Small intestine (tissue), 7 donors: Measurements from ENCODE around the gene AGPAT2. TPM values are rescaled to one million over a fixed set of nuclear protein-coding genes. Genes with fewer than 3 reads are reported as not detected.

Experiments
- DNase-seq, 2 donors: peaks; one replicate each; pipeline versions ENCODE4 v3.0.0 to v3.0.0-alpha.2; 2013
- FAIRE-seq: peaks from 2 replicates; lab custom pipeline; 2012; peaks lifted over from hg19 to GRCh38; lab: Jason Lieb, UNC
- H3K27ac ChIP-seq, 3 donors: one replicate each; pipeline ENCODE4 v1.5.1; 2013; ENCODE audit warnings: low read length in 2 of 3, mild to moderate bottlenecking in 2 of 3, control low read depth in 1 of 3, inconsistent platforms in 1 of 3, low read depth in 1 of 3, moderate library complexity in 1 of 3
- H3K27me3 ChIP-seq, 3 donors: one replicate each; pipeline ENCODE4 v1.6.1; 2013; ENCODE audit warnings: low read length in 3 of 3, inconsistent platforms in 1 of 3; ENCODE audit not compliant: control insufficient read depth in 3 of 3, insufficient read depth in 3 of 3
- H3K36me3 ChIP-seq, 3 donors: one replicate each; pipeline ENCODE4 v1.6.1; 2013; ENCODE audit warnings: low read length in 3 of 3, inconsistent platforms in 1 of 3, low read depth in 1 of 3, mild to moderate bottlenecking in 1 of 3, moderate library complexity in 1 of 3; ENCODE audit not compliant: control insufficient read depth in 3 of 3, insufficient read depth in 2 of 3
- H3K4me1 ChIP-seq, 3 donors: one replicate each; pipeline ENCODE4 v1.6.1; 2013; ENCODE audit warnings: low read length in 2 of 3, inconsistent platforms in 1 of 3, low read depth in 1 of 3, mild to moderate bottlenecking in 1 of 3, moderate library complexity in 1 of 3; ENCODE audit not compliant: control insufficient read depth in 3 of 3, insufficient read depth in 2 of 3
- H3K4me3 ChIP-seq, 3 donors: one replicate each; pipeline ENCODE4 v1.5.1; 2013; ENCODE audit warnings: low read length in 3 of 3, control low read depth in 1 of 3, inconsistent platforms in 1 of 3, low read depth in 1 of 3, mild to moderate bottlenecking in 1 of 3, moderate library complexity in 1 of 3
- H3K9me3 ChIP-seq, 2 donors: one replicate each; pipeline ENCODE4 v1.6.1; 2013; ENCODE audit warnings: low read depth in 1 of 2, low read length in 1 of 2; ENCODE audit not compliant: control insufficient read depth in 2 of 2, insufficient read depth in 1 of 2
- WGBS, 3 donors: extraction: QIAGEN DNeasy Blood & Tissue Kit; methylation state at CpG; one replicate each; pipeline ENCODE4 v1.1.7; 2013; 5-methylcytosine and 5-hydroxymethylcytosine counted together
- polyA plus RNA-seq, 4 donors: library from polyadenylated mRNA; stranded (reverse) in 3 of 4; unstranded in 1 of 4; fragments of 200-250 nt in 3 of 4; fragments of 120-200 nt in 1 of 4; gene quantifications; one replicate each; pipeline versions ENCODE4 v1.2.1 to v1.2.3, GENCODE V29; 2013
- donor health status: healthy with polysubstance abuse.
- donor health status: control.
- donor health status: control.
- donor health status: Bipolar disorder and iron deficiency.
- donor health status: healthy.

Gene AGPAT2
- polyA plus RNA-seq, 4 donors = 222 to 653 (median 363) TPM

DNA sequence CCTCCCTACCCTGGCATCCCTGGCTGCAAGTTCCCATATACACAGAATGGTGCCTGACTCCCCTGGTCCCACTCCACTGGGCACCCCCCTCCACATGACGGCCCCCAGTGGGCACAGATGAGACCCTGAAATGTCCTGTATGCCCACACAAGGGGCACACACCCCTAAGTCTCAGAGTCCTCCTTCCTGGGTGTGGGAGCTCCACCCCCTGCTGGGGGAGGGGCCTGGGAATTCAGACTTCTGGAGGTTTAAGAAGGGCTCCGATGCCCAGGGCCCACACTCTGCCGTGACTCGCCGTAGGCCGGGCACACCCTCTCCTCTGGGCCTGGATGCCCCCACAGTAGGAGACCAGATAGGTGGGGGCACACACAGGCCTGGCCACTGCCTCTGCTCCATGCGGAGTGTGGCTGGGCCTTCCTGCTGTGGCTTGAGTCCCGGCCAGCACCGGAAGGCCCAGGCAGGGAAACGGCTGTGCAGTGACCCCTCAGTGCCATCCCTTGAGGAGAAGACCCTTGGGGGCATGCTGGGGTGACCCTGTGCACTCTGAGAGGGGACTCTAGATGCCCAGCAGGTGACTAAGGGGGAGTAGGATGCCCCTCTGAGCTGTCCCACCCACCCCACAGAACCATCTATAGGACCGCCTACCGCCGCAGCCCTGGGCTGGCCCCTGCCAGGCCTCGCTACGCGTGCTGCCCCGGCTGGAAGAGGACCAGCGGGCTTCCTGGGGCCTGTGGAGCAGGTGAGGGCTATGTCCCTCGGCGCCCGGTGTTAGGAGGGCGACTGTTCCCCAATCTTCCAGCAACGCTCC is 18.1 kb downstream of the AGPAT2 start:
- FAIRE-seq (no peak), DNase-seq (peak in 1 of 2 donors; percentile 55)
- peaks cover 0 to 11% (median 6%) of the 10 kb centered on the region in 3 donors for H3K27me3 ChIP-seq

DNA sequence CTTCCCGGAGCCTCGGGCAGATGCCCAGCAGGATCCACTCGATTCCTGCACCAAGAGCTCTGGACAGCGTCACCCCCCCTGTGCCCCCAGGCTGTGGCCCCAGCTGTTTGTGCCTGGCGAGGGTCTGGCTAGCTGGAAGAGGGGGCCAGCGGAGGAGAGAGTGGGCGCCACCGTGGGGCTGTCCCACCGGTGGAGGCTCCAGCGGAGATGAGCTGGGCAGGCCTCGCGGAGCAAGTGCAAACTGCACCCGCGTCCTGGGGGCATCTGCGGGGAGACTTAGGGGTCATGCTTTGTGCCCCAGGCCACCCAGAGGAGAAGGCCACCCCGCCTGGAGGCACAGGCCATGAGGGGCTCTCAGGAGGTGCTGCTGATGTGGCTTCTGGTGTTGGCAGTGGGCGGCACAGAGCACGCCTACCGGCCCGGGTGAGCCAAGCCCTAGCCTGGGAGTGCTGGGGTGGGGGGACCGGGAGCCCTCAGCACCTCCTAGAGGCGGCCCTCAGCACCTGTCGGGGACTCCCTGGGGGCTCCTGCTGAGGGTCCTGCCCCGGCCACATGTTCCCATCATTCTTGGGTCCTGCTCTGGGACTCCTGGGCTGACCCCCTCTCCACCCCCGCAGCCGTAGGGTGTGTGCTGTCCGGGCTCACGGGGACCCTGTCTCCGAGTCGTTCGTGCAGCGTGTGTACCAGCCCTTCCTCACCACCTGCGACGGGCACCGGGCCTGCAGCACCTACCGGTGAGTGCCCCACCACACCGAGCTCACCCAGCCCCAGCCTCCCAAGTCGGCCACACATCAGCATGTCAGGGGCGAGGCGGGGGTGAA is 19.1 kb downstream of the AGPAT2 start:
- DNase-seq = no peak
- no peak for FAIRE-seq
- Histone ChIP-seq H3K27me3 (peaks cover 0 to 18% (median 10%) of the 10 kb centered on the region in 3 donors), H3K4me1 (peaks cover 0 to 31% (median 3%) of the 10 kb centered on the region in 3 donors), H3K36me3 (peaks cover 0 to 39% (median 2%) of the 10 kb centered on the region in 3 donors), H3K9me3 (no peaks in the 10 kb centered on the region), H3K27ac (peak overlapping the region in 1 of 3 donors; percentile 19), H3K4me3 (peak overlapping the region in 1 of 3 donors; percentile 27)
- 35 to 63% (median 41%) methylated on average over 38 to 40 of the region's 40 CpGs for WGBS, 3 donors

More for the DNA sequence above, 18.1 kb downstream of the AGPAT2 start:
- H3K4me3 ChIP-seq = peak overlapping the region in 1 of 3 donors; percentile 10
- H3K9me3 ChIP-seq = no peaks in the 10 kb centered on the region
- H3K4me1 ChIP-seq = peaks cover 0 to 41% (median 3%) of the 10 kb centered on the region in 3 donors
- WGBS, 3 donors = 41 to 61% (median 43%) methylated on average over 23 of the region's 23 CpGs
- H3K36me3 ChIP-seq = peaks cover 2 to 49% (median 6%) of the 10 kb centered on the region in 3 donors
- no peak overlapping the region for H3K27ac ChIP-seq

DNA sequence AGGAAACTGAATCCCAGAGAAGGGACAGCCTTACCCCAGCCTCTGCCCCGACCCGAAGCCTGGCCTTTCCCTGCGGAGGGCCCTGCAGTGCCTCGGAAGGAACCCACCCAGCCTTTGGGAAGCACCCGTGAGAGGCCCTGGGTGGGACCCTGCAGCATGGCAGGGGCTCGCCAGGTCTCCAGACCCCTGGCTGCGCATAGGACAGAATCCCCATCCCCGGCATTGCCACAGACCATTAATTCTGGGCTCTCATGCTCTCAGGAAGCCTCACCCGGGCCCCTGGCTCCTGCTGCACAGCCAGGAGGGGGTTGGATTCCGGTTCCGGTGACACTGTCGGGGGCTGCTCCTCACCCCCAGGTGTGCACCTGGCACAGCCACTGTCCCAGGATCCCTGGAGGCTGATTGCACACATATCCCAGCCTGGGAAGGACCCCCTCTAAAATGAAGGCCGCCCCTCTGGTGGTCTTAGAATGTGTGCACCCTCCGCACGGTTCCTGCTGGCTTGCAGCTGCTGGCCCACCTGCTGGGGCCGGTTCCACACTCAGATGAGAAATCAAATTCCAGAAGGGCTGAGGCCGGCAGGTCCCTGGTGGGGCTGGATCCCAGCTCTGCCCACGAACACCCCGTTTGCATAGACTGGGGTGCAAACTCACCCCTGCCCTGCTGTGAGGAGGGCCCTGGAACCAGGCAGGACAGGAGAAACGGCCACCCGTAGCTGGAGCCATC is 19.9 kb downstream of the AGPAT2 start:
- peak overlapping the region in 1 of 3 donors; percentile 27 for H3K4me3 ChIP-seq
- DNase-seq (no peak), FAIRE-seq (no peak)
- H3K9me3 ChIP-seq = no peaks in the 10 kb centered on the region
- WGBS, 3 donors = 44 to 64% (median 54%) methylated on average over 21 of the region's 21 CpGs
- peaks cover 0 to 31% (median 0%) of the 10 kb centered on the region in 3 donors for H3K36me3 ChIP-seq
- no peak overlapping the region for H3K27ac ChIP-seq
- peaks cover 0 to 20% (median 10%) of the 10 kb centered on the region in 3 donors for H3K27me3 ChIP-seq
- H3K4me1 ChIP-seq = peaks cover 0 to 23% (median 3%) of the 10 kb centered on the region in 3 donors

- FAIRE-seq (no peak), DNase-seq (no peak)
- H3K36me3 ChIP-seq = peaks cover 0 to 24% (median 0%) of the 10 kb centered on the region in 3 donors
- H3K4me3 ChIP-seq = peak overlapping the region; percentile 27 to 53 (median 28)
- peaks cover 0 to 15% (median 0%) of the 10 kb centered on the region in 3 donors for H3K4me1 ChIP-seq
- 18 to 21% (median 19%) methylated on average over 29 to 35 of the region's 35 CpGs for WGBS, 3 donors
- peak overlapping the region in 1 of 3 donors; percentile 14 for H3K27ac ChIP-seq
- H3K27me3 ChIP-seq = peaks cover 2 to 24% (median 10%) of the 10 kb centered on the region in 3 donors
- no peaks in the 10 kb centered on the region for H3K9me3 ChIP-seq
Measured at GRCh38 chr9:136666372-136667213, 20.7 kb downstream of the AGPAT2 start.

- peaks cover 2 to 24% (median 10%) of the 10 kb centered on the region in 3 donors for H3K27me3 ChIP-seq
- 0 to 2% (median 1%) methylated on average over 16 to 109 of the region's 109 CpGs for WGBS, 3 donors
Measured at GRCh38 chr9:136665704-136666371, 21.4 kb downstream of the AGPAT2 start.

DNA sequence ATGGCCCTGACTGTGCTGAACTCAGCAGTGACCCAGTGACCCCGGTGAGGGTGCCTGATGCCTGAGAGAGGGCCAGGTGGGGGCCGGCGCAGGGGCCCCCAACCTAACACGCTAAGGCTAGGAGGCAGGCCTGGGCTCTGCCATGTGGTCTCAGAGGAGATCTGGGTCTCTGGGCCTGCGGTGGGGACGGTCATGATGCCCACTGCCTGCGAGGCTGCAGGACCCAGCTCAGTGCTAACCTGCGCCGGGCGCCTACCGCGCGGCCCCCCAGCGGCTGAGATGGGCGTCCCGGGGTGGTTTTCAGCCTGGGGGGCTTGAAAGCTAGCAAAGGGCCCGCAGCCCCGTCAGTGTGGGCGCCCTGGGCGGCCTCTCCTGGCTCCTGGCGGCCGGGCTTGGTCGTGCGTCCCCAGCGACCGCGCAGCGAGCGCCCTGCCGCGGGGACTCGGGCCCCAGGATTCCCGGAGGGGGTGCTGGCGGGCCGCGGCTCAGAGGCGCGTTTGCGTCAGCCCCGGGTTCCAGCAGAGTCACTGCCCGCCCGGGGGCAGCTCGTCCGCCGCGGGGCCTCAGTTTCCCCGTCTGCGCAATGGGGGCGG is 22.1 kb downstream of the AGPAT2 start:
- FAIRE-seq = no peak
- peak overlapping the region in 1 of 3 donors; percentile 80 for H3K27ac ChIP-seq
- peaks cover 0 to 16% (median 0%) of the 10 kb centered on the region in 3 donors for H3K36me3 ChIP-seq
- H3K4me1 ChIP-seq = peaks cover 0 to 11% (median 0%) of the 10 kb centered on the region in 3 donors
- peak overlapping the region in 2 of 3 donors; percentile 46 to 53 for H3K4me3 ChIP-seq
- DNase-seq = peak in 1 of 2 donors; percentile 64
- WGBS, 3 donors = 7 to 9% (median 8%) methylated on average over 29 to 49 of the region's 49 CpGs
- peaks cover 2 to 24% (median 10%) of the 10 kb centered on the region in 3 donors for H3K27me3 ChIP-seq
- H3K9me3 ChIP-seq = no peaks in the 10 kb centered on the region

More at GRCh38 chr9:136665704-136666371, 21.4 kb downstream of the AGPAT2 start:
- FAIRE-seq (no peak), DNase-seq (peak in 1 of 2 donors; percentile 66)
- Histone ChIP-seq H3K4me3 (peak overlapping the region; percentile 20 to 53 (median 46)), H3K36me3 (peaks cover 0 to 20% (median 0%) of the 10 kb centered on the region in 3 donors), H3K4me1 (peaks cover 0 to 11% (median 0%) of the 10 kb centered on the region in 3 donors), H3K27ac (no peak overlapping the region), H3K9me3 (no peaks in the 10 kb centered on the region)
